HG02852 (cell line): Measurements from ENCODE around the gene IFNGR1.
A peak's percentile ranks its signal among the peaks of the same experiment; 100 is the strongest.

Experiments used
- ATAC-seq: cut with Tn5 transposase; IDR thresholded peaks from one replicate; pipeline ENCODE4 v1.9.1; 2021; ENCODE audit warnings: mild to moderate bottlenecking, moderate library complexity; ENCODE audit not compliant: unreplicated experiment

Gene IFNGR1

GRCh38 chr6:137177611-137178010 is 41.6 kb downstream of the IFNGR1 start:
- ATAC-seq = no peak

- ATAC-seq = no peak
Measured at GRCh38 chr6:137176729-137177128, 42.5 kb downstream of the IFNGR1 start.

DNA sequence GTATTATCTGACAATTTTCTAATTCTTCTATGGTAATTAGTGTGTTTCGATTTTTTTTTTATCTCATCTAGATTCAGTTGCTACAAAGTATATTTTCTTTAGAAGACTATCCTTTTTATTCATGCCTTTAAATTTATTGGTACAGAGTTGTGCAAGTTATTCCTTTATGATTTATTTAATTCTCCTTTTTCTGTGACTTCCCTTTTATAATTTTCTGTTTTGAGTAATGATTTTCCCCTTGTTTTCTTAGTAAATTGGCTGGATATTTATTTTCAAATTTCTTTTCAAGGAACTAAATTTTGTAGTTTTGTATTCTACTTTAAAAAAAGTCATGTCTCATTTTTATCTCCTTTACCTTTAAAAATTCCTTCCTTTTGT is 43.3 kb downstream of the IFNGR1 start:
- no peak for ATAC-seq

DNA sequence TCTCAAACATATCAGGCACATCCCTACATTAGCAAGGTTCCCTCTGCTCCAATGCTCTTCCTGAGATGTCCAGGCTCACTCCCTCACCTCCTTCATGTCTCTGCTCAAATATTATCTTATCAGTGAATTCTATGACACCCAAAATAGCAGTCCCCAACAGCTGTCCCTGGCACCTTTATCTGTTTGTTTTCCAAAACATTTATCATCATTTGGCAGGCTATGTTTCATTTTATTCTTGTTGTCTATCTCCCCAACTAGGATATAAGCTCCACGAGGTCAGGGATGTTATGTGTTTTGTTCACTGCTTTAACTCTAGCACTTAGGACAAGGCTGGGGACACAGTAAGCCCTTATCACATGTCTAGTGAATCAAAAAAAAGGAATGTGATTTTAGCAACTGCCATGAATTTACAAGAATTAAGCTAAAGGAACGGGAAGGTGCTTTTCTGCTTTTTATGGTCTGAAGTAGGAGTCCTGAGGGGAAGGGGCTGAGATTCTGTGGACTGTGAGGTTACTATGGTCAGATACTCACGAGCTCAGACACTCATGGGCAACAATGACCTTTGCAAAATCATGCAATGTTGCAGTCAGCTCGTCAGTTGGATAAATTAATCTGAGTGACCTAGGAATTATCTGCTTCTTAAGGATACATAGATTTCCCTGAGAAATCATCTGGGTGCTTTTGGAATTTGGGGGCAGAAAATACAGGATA is 43.9 kb downstream of the IFNGR1 start:
- no peak for ATAC-seq

GRCh38 chr6:137173501-137173900 is 45.7 kb downstream of the IFNGR1 start, which contains the start of gene IL22RA2:
Gene IL22RA2 (minus strand): TSS chr6:137173644. CDS start chr6:137161749, 11,895 bp downstream.
- ATAC-seq = no peak

GRCh38 chr6:137172734-137173431 is 46.3 kb downstream of the IFNGR1 start:
- ATAC-seq = no peak

GRCh38 chr6:137171824-137172733 is 47.1 kb downstream of the IFNGR1 start:
- peak; percentile 42 for ATAC-seq

GRCh38 chr6:137171053-137171374 is 48.2 kb downstream of the IFNGR1 start:
- no peak for ATAC-seq

- no peak for ATAC-seq
Measured at GRCh38 chr6:137170266-137171052, 48.7 kb downstream of the IFNGR1 start.

DNA sequence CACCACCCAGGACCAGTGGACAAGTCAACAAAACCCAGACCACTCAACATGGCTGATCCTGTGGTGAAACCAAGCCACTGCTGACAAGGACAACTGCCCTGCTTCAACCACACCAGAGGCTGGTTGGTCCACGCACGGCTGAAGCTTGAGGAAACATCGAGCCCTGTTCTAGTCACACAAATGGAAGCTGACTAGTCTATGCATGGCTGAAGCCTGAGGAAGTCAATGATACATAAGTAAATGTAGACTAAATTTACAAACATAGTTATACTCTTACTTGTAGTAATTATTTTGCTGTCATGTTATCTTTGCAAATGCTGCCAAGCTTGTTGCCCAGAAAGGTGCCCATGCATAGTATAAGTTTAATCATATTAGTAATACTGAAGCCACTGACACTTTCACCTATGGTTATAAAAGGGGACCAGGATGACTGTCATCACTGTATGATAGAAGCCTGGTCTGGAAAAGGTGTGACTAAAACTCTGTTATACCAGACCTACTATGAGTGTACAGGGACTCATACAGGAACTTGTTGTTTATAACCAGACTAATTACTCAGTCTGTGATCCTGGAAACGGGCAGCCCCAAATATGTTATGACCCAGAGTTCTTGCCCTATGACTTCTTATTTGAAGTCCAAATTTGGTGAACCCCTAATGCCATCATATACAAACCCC is 51.3 kb downstream of the IFNGR1 start:
- ATAC-seq = no peak

DNA sequence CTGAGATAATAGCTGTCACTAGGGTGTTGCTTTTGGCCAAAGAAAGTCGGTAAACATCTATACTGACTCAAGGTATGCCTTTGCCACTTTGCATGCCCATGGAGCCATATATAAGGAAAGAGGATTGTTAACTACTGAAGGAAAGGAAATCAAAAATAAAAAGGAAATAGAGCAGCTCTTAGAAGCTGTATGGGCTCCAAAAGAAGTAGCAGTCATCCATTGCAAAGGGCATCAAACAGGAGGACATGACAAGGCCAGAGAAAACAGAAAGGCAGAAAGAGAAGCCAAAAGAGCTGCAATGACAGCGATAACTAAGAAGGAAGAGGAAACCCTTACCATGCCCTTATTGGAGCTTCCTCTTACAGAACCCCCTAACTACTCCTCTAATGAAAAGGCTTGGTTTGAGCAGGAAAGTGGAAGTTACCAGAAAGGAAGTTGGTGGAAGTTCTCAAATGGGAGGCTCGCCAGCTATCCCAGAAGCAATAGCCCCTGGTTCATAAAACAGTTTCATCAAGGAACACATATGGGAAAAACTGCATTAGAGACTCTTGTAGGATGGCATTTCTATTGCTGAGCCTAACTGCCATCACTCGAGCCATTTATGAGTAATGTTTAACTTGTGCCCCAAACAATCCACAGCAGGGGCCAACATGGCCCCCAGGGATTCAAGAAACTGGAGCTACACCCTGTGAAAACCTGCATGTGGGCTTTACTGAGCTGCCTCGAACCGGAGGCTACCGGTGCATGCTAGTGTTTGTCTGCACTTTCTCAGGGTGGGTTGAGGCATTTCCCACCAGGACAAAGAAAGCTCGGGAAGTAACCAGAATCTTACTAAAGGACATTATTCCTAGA is 52.7 kb downstream of the IFNGR1 start:
- no peak for ATAC-seq

DNA sequence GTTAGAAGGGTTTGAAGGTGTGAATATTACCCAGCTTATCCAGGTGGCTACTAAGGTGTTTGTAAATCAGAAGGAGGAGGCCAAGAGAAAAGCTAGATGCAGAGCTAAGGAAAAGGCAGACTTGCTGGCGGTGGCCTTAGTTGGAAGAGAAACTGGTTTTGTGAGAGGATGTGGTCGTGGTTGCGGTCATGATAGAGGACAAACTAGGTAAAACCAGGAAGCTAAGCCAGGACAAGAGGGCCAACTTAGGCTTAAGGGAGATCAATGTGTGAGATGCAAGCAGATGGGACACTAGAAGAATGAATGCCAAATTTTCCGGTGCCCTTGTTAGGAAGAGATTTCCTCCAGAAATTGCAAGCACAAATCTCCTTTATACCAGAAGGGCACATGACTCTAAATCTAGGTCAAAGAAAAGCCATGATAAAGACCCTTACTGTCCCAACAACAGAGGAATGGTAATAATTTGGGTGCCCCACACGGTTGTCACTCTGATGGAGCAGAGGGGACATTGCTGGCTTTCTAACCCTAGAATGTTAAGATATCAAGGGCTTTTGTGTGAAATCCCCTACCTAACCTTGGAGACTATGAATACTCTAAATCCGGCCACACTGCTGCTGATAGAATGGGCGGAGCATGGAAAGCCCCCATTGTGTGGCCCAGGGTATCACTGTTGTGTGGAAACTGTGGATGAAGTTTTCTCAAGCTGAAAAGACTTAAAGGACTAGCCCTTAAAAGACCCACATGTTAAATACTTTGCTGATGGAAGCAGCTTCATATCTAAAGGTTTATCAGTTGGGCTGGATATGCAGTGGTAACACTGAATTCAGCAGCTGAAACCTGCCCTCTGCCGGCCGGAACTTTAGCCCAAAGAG is 53.6 kb downstream of the IFNGR1 start:
- ATAC-seq = peak; percentile 59

DNA sequence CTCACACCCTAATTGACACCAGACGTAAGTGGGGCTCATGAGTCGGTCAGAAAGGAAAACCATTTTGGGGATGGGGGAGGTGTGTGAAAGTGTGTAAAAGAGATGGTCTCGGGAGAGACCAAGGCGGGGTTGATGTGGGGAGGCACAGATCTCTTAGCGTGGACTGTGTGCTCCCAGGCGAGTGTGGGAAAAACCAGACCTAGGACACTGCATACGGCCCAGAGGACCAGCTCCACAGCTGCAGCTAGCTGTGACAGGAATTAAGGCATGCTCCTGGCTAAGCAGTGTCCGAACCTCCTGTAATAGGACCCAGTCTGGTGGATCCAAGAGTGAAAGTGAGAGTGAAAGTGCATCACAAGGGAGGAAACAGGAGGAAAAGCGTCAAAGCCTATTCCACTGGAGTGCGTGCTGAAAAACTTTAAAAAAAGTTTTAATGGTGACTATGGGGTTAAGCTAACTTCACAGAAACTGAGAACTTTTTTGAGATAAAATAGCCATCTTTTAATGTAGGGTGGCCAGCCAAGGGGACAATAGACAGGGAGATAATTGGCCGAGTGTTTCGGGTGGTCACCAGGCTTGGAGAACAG is 55.4 kb downstream of the IFNGR1 start:
- ATAC-seq = no peak

DNA sequence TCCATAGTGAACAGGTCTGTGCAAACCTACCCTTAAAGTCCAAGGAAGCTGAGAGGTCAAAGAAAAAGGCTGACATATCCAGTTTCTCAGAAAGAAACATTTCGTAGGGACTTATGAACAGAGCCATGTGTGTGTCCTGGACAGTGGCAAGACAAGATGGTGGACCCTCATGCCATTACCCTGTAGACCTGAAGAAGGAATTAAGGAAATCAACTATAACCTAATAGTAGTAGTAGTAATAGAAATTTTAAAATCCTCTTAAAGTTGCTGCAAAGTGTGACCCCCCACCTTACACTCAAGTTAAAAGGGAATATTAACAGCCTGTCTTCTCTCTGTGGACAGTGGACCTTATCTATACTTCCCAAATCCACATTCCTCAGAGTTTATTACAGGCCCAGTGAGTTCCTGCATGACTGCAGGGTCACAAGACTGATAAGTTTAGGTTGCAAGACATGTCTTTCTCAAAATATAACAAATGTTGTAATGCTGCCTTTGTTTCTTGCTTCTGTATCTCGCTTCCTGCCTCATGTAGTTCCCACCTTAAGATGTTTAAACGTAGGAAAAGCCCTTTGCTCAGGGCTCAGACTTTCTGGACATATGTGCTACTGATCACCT is 56.4 kb downstream of the IFNGR1 start:
- ATAC-seq = no peak

DNA sequence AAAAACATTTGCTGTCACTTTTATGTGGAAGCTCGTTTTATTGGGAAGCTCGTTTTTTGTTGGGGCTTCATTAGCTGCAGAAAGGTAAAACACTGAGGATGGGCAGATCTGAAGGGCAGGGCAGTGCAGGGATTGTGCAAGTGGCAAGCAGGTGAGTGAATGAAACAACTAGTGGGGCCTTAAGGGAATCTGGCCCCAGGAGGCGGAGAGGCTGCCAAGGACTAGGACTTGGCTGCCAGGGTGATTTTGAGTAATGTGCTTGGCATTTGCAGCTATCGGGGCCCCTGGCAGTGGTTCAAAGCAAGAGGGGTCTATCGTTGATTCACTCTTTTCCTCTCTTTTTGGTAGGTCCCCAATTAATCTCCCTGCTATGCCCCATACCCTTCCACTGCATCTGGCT is 57.2 kb downstream of the IFNGR1 start:
- ATAC-seq = no peak

GRCh38 chr6:137160763-137161162 is 58.4 kb downstream of the IFNGR1 start:
- no peak for ATAC-seq

DNA sequence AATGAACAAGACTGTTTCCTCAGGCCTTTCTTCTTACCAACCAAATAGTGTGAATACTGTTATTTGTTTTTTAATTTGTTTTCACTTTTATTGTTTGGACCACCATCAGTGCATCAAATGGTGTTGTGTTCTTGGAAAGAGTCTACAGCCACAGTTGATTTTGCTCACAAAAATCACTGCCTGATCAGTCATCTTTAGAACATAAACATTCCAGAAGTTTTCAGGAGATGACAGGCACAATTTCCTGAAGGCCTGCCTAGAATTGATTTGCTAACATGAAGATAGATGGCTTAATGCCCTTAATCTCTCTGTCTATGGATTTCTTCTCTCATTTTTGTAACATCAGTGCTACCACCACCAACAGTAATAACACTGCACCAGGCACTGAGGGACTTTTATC is 59.3 kb downstream of the IFNGR1 start:
- ATAC-seq = no peak

- ATAC-seq = no peak
Measured at GRCh38 chr6:137157601-137158000, 61.6 kb downstream of the IFNGR1 start.
